IMR-90 (cell line): Measurements from ENCODE around the gene GNPTG. TPM values are rescaled to one million over a fixed set of nuclear protein-coding genes. Genes with fewer than 3 reads are reported as not detected.

Experiments
- ATAC-seq: fragments of 200-7000 bp; cut with Tn5 transposase; 2 replicates; pipeline ENCODE4 v1.9.1; 2020; ENCODE audit warnings: low read depth, mild to moderate bottlenecking, moderate library complexity
- BruUV-seq: library from RNA; stranded (reverse); fragments of 400-500 nt; replicated peaks from 2 replicates; lab custom pipeline; 2021; lab: Mats Ljungman, UMichigan
- CTCF ChIA-PET: fragments of 300-600 bp; formaldehyde crosslinking; extraction: SDS; loops from one replicate; lab custom pipeline; 2021; ENCODE audit warnings: antibody characterized with exemption; lab: Yijun Ruan, JAX
- POLR2A ChIA-PET: fragments of 300-600 bp; sonication (Branson Sonifier 250); formaldehyde crosslinking; loops from one replicate; lab custom pipeline; 2022; ENCODE audit warnings: antibody characterized with exemption; ENCODE audit not compliant: unreplicated experiment; lab: Charles Lee
- DNase-seq: peaks from one replicate; pipeline ENCODE4 v3.0.0; 2013
- H2AFZ ChIP-seq: replicated peaks from 2 replicates; pipeline ENCODE3; 2013; ENCODE audit warnings: low read length, mild to moderate bottlenecking; ENCODE audit not compliant: poor library complexity
- H2AK5ac ChIP-seq: 2 replicates; pipeline ENCODE4 v1.6.1; 2013; ENCODE audit warnings: low read depth, low read length, inconsistent platforms
- H2AK9ac ChIP-seq: replicated peaks from 2 replicates; pipeline ENCODE3; 2013; ENCODE audit warnings: mild to moderate bottlenecking, low read depth, low read length, moderate library complexity; ENCODE audit not compliant: poor library complexity
- H2BK120ac ChIP-seq: 2 replicates; pipeline ENCODE4 v1.6.1; 2013; ENCODE audit warnings: low read depth, low read length, inconsistent platforms
- H2BK15ac ChIP-seq: 3 replicates; pipeline ENCODE4 v1.6.1; 2013; ENCODE audit warnings: low read depth, low read length, inconsistent platforms
- H2BK20ac ChIP-seq: 2 replicates; pipeline ENCODE4 v1.6.1; 2013; ENCODE audit warnings: low read depth, mild to moderate bottlenecking, inconsistent platforms, low read length, moderate library complexity
- H2BK5ac ChIP-seq: 2 replicates; pipeline ENCODE4 v1.6.1; 2013; ENCODE audit warnings: mild to moderate bottlenecking, low read depth, low read length, inconsistent platforms; ENCODE audit not compliant: poor library complexity, severe bottlenecking
- H3K14ac ChIP-seq: replicated peaks from 2 replicates; pipeline ENCODE4 v1.6.1; 2013; ENCODE audit warnings: low read depth, low read length, inconsistent platforms
- H3K18ac ChIP-seq: 2 replicates; pipeline ENCODE4 v1.6.1; 2013; ENCODE audit warnings: low read depth, low read length, control low read depth
- H3K23ac ChIP-seq: 2 replicates; pipeline ENCODE4 v1.6.1; 2013; ENCODE audit warnings: low read depth, low read length, inconsistent platforms
- H3K27ac ChIP-seq: 2 replicates; pipeline ENCODE4 v1.5.1; 2013; ENCODE audit warnings: mild to moderate bottlenecking, control low read depth, low read length; ENCODE audit not compliant: insufficient read depth
- H3K27me3 ChIP-seq: 2 replicates; pipeline ENCODE4 v1.6.1; 2013; ENCODE audit warnings: low read length; ENCODE audit not compliant: control insufficient read depth, insufficient read depth
- H3K36me3 ChIP-seq: 2 replicates; pipeline ENCODE4 v1.6.1; 2013; ENCODE audit warnings: low read length, mixed read lengths; ENCODE audit not compliant: control insufficient read depth, insufficient read depth
- H3K4ac ChIP-seq: 2 replicates; pipeline ENCODE4 v1.6.1; 2013; ENCODE audit warnings: low read depth, low read length, inconsistent platforms
- H3K4me1 ChIP-seq: 2 replicates; pipeline ENCODE4 v1.6.1; 2013; ENCODE audit warnings: low read length, mixed read lengths; ENCODE audit not compliant: control insufficient read depth, insufficient read depth
- H3K4me2 ChIP-seq: 2 replicates; pipeline ENCODE4 v1.6.1; 2013; ENCODE audit warnings: low read depth, mild to moderate bottlenecking, control low read depth, low read length, moderate library complexity
- H3K4me3 ChIP-seq: 2 replicates; pipeline ENCODE4 v1.5.1; 2013; ENCODE audit warnings: low read depth, mild to moderate bottlenecking, control low read depth, low read length, moderate library complexity; ENCODE audit not compliant: insufficient read depth
- H3K56ac ChIP-seq: 2 replicates; pipeline ENCODE4 v1.6.1; 2013; ENCODE audit warnings: low read length, inconsistent platforms; ENCODE audit not compliant: insufficient read depth; ENCODE audit errors: extremely low read depth
- H3K79me1 ChIP-seq, 2 experiments: 2 replicates each; pipeline ENCODE4 v1.6.1; 2013; ENCODE audit warnings: low read length in 2 of 2, inconsistent platforms in 1 of 2, low read depth in 1 of 2
- H3K9ac ChIP-seq: 2 replicates; pipeline ENCODE4 v1.6.1; 2013; ENCODE audit warnings: low read depth, low read length, control low read depth
- H3K9me1 ChIP-seq: 2 replicates; pipeline ENCODE4 v1.6.1; 2013; ENCODE audit warnings: low read length, inconsistent platforms; ENCODE audit not compliant: insufficient read depth
- H3K9me3 ChIP-seq: 2 replicates; pipeline ENCODE4 v1.6.1; 2013; ENCODE audit warnings: low read length; ENCODE audit not compliant: control insufficient read depth, insufficient read depth
- H4K20me1 ChIP-seq: 2 replicates; pipeline ENCODE4 v1.6.1; 2013; ENCODE audit warnings: low read length, inconsistent platforms; ENCODE audit not compliant: insufficient read depth
- H4K5ac ChIP-seq: 2 replicates; pipeline ENCODE4 v1.6.1; 2013; ENCODE audit warnings: mild to moderate bottlenecking, low read depth, low read length, control low read depth
- H4K8ac ChIP-seq, 2 experiments: 2 replicates each; pipeline ENCODE4 v1.6.1; 2013; ENCODE audit warnings: low read depth in 2 of 2, low read length in 2 of 2, control low read depth in 1 of 2, inconsistent platforms in 1 of 2
- H4K91ac ChIP-seq: 2 replicates; pipeline ENCODE4 v1.6.1; 2013; ENCODE audit warnings: low read depth, low read length, inconsistent platforms; ENCODE audit not compliant: insufficient read depth
- BHLHE40 ChIP-seq: fragments of 150-350 bp; IDR thresholded peaks from 2 replicates; pipeline ENCODE4 v1.6.1; 2016; ENCODE audit warnings: mild to moderate bottlenecking, low read depth, low read length
- CHD1 ChIP-seq: IDR thresholded peaks from 2 replicates; pipeline ENCODE4 v1.6.1; 2012; ENCODE audit warnings: low read depth, low read length, improper control_type of control experiment
- CTCF ChIP-seq: conservative IDR thresholded peaks from 2 replicates; pipeline ENCODE4 v1.5.1; 2012; ENCODE audit warnings: mild to moderate bottlenecking, low read depth, low read length, improper control_type of control experiment
- FOS ChIP-seq: fragments of 150-350 bp; IDR thresholded peaks from 2 replicates; pipeline ENCODE4 v1.6.1; 2016; ENCODE audit warnings: low read depth, low read length
- MAZ ChIP-seq: IDR thresholded peaks from 2 replicates; pipeline ENCODE4 v1.6.1; 2012; ENCODE audit warnings: low read depth, mild to moderate bottlenecking, low read length, improper control_type of control experiment, moderate library complexity, borderline replicate concordance
- MXI1 ChIP-seq: IDR thresholded peaks from 2 replicates; pipeline ENCODE4 v1.6.1; 2012; ENCODE audit warnings: low read depth, mild to moderate bottlenecking, low read length, moderate library complexity, borderline replicate concordance
- NFE2L2 ChIP-seq: fragments of 150-350 bp; IDR thresholded peaks from 2 replicates; pipeline ENCODE4 v1.6.1; 2016; ENCODE audit warnings: low read depth, mild to moderate bottlenecking, low read length
- RAD21 ChIP-seq: IDR thresholded peaks from 2 replicates; pipeline ENCODE4 v1.6.1; 2012; ENCODE audit warnings: low read length, improper control_type of control experiment
- WGBS, 2 experiments: methylation state at CpG; one replicate each; pipeline versions ENCODE4 v1.1.5 to v1.1.7; 2013; ENCODE audit warnings: missing lambda C conversion rate in 2 of 2; ENCODE audit not compliant: insufficient read length in 1 of 2; ENCODE audit errors: extremely low coverage in 2 of 2; 5-methylcytosine and 5-hydroxymethylcytosine counted together
- dilution Hi-C: fragments of 300-500 bp; cut with HindIII; formaldehyde crosslinking; loops from one replicate; pipeline ENCODE4 v1.14.3; 2018; ENCODE audit warnings: low sequenced_read_pairs; ENCODE audit not compliant: unreplicated experiment
- in situ Hi-C: fragments of 300-500 bp; cut with MboI; formaldehyde crosslinking; loops from 3 replicates; pipeline ENCODE4 v1.14.3; 2019; ENCODE audit warnings: low sequenced_read_pairs, inconsistent platforms, mixed read lengths
- intact Hi-C: fragments of 100-400 bp; cut with micrococcal nuclease; formaldehyde crosslinking; loops from 2 replicates; pipeline ENCODE4 v1.10.0; 2022
- polyA plus RNA-seq, 3 experiments: library from polyadenylated mRNA; depleted of rRNA; stranded (reverse); fragments of >200 nt; gene quantifications; 2 replicates each; pipeline ENCODE4 v1.2.3, GENCODE V29; 2012; ENCODE audit warnings: low replicate concordance in 1 of 3
- total RNA-seq: library from RNA; depleted of rRNA; stranded (reverse); fragments of >200 nt; gene quantifications from 2 replicates; pipeline ENCODE4 v1.2.3, GENCODE V29; 2012

Gene GNPTG
- total and polyA plus RNA-seq, 2 of the 4 experiments (the other 2 are of a cell fraction) = 14.9 to 70.8 TPM

DNA sequence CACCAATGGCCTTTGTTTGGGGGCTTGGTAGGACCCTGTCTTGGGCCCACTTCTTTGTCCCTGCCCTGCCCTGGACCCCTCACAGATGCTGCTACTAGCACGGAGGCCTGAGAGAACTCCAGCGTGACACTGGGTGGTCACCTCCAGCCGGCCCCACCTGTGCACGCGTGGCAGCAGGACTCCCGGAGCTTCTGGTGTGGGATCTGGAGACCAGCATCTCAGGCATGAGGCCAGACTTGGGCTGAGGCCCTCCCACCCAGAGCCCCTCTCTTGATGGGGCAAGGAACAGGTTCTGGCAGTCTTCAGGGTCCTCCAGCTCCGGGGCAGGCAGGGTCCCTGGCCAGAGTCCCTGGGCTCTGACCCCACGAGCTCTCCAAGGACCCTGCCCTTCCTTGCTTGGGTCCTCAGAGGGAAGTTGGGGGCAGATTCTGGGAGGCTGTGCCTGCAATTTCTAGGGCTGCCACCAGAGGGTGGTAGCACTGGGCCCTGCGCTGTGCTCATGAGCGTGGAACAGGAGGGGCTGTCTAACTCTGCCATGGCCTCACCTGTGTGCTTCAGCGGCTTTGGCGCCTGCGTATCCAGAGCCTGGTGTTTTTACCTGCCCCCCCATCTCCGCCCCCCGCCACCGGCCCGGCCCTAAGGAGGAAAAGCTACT is 21.3 kb upstream of the GNPTG start:
- ChIA-PET CTCF (no interaction called here), POLR2A (no interaction called here)
- Histone ChIP-seq H2BK20ac (no peak overlapping the region), H3K9ac (no peak overlapping the region), H4K5ac (no peak overlapping the region), H3K9me3 (peaks cover 3% of the 10 kb centered on the region; the same call in 1 of the 2 replicates), H2BK5ac (no peak overlapping the region), H3K79me1 (no peaks in the 10 kb centered on the region), H2AK5ac (no peak overlapping the region; the same call in 1 of the 2 replicates), H3K4me3 (no peak overlapping the region), H3K18ac (no peak overlapping the region), H3K4me2 (no peak overlapping the region), H3K36me3 (peaks cover 6% of the 10 kb centered on the region; the same call in 1 of the 2 replicates), H4K20me1 (peaks cover 11% of the 10 kb centered on the region), H3K14ac (no peak overlapping the region), H4K8ac (no peak overlapping the region), H3K27ac (no peak overlapping the region), H2BK120ac (no peak overlapping the region), H2AFZ (no peak overlapping the region), H3K4ac (no peak overlapping the region), H4K91ac (no peak overlapping the region), H3K4me1 (peaks cover 7% of the 10 kb centered on the region), H2BK15ac (no peak overlapping the region), H3K56ac (no peak overlapping the region), H2AK9ac (no peak overlapping the region), H3K23ac (no peak overlapping the region), H3K9me1 (no peaks in the 10 kb centered on the region), H3K27me3 (peaks cover 39% of the 10 kb centered on the region)
- 93% methylated on average over 6 of the region's 17 CpGs; no CpG with 5 or more reads in 1 of the 2 experiments for WGBS, 2 experiments
- TF ChIP-seq CTCF = peak; percentile 27; the same call in 1 of the 2 replicates
- no peak for TF ChIP-seq NFE2L2
- TF ChIP-seq FOS = no peak
- no peak for TF ChIP-seq BHLHE40
- TF ChIP-seq MAZ = no peak
- no peak for TF ChIP-seq CHD1
- TF ChIP-seq MXI1 = no peak
- no peak for TF ChIP-seq RAD21
- DNase-seq = no peak
- no TSS peak for BruUV-seq
- ATAC-seq = no peak
- intact Hi-C loops (no loop called here), dilution Hi-C loops (no loop called here), in situ Hi-C loops (no loop called here)
